Choroid plexus epithelial cell (primary cell): ENCODE data around the gene SYNE3.

Source experiments
- DNase-seq: peaks from one replicate; pipeline ENCODE4 v3.0.0-alpha.2; 2010; ENCODE audit warnings: low read depth
- H3K4me3 ChIP-seq: 2 replicates; pipeline ENCODE4 v1.5.1; 2011; ENCODE audit warnings: low read depth, mild to moderate bottlenecking, control low read depth, low read length, moderate library complexity
- TF ChIP-seq, protein P1 (sequence below): conservative IDR thresholded peaks from 2 replicates; pipeline ENCODE4 v1.5.1; 2011; ENCODE audit warnings: low read depth, mild to moderate bottlenecking, control low read depth, inconsistent platforms, low read length, moderate library complexity

Gene SYNE3

GRCh38 chr14:95478818-95479217, 37.6 kb downstream of the SYNE3 start:
- TF ChIP-seq, protein P1, sequence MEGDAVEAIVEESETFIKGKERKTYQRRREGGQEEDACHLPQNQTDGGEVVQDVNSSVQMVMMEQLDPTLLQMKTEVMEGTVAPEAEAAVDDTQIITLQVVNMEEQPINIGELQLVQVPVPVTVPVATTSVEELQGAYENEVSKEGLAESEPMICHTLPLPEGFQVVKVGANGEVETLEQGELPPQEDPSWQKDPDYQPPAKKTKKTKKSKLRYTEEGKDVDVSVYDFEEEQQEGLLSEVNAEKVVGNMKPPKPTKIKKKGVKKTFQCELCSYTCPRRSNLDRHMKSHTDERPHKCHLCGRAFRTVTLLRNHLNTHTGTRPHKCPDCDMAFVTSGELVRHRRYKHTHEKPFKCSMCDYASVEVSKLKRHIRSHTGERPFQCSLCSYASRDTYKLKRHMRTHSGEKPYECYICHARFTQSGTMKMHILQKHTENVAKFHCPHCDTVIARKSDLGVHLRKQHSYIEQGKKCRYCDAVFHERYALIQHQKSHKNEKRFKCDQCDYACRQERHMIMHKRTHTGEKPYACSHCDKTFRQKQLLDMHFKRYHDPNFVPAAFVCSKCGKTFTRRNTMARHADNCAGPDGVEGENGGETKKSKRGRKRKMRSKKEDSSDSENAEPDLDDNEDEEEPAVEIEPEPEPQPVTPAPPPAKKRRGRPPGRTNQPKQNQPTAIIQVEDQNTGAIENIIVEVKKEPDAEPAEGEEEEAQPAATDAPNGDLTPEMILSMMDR: no peak
- DNase-seq: no peak
- H3K4me3 ChIP-seq: no peak overlapping the region

- TF ChIP-seq, protein P1: no peak
- DNase-seq: no peak
- H3K4me3 ChIP-seq: no peak overlapping the region
Measured at GRCh38 chr14:95478309-95478708, 38.1 kb downstream of the SYNE3 start.

DNA sequence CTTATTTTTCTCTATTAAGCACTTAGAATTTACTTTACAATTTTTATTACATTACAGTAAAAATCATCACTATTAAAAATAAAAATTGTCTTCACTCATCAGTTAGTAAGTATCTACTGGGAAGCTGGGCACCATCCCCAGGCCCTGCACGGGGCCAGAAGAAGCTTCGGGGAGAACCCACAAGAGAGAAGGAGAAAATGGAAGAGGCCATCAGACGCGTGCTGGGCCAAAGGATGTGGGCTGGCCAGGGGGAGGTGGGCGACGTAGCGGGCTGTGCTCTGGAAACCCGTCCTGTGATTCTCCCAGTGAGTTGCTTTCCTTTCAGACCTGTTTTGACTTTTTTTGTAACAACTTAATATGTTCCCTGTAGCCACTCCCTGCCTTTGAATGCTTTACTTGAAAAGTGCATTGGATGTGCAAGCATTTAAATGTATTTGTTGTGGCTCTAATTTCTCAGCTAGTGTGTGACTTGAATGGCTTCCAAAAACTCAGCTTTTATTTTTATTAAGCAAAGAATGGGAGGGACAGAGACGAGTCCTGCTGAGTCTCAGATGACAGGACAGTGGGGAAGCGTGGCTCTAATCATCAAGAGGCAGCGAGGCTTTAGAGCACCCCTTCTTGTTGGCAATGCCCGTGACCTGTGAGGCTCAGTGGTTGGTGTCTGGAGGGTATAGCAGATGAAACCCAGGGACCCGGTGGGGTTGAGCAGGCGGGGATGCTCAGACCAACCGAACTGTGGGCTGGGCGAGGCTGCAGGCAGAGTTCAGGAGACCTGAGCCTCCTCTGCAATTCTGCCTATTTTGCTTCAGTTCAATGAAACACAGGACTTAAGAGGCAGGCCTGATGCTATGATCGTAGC, 38.8 kb downstream of the SYNE3 start:
- no peak overlapping the region for H3K4me3 ChIP-seq
- TF ChIP-seq, protein P1: no peak
- DNase-seq: no peak

DNA sequence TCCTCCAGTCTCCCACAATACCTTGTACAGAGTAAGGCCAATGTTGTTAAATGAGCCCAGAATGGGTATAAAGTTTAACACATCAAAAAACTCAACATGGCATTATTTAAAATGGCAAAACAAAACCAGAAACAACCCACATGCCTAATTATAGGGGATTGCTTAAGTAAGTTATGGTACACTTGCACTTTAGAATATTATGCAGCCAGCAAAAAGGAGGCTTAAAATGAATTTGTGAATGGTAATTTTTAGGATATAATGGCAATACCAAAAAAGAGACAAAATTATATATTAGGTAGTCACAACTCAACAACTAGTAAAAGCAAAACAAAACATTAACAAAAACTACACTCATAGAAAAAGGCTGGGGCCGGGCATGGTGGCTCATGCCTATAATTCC, 39.7 kb downstream of the SYNE3 start:
- no peak overlapping the region for H3K4me3 ChIP-seq
- TF ChIP-seq, protein P1: no peak
- DNase-seq: no peak

DNA sequence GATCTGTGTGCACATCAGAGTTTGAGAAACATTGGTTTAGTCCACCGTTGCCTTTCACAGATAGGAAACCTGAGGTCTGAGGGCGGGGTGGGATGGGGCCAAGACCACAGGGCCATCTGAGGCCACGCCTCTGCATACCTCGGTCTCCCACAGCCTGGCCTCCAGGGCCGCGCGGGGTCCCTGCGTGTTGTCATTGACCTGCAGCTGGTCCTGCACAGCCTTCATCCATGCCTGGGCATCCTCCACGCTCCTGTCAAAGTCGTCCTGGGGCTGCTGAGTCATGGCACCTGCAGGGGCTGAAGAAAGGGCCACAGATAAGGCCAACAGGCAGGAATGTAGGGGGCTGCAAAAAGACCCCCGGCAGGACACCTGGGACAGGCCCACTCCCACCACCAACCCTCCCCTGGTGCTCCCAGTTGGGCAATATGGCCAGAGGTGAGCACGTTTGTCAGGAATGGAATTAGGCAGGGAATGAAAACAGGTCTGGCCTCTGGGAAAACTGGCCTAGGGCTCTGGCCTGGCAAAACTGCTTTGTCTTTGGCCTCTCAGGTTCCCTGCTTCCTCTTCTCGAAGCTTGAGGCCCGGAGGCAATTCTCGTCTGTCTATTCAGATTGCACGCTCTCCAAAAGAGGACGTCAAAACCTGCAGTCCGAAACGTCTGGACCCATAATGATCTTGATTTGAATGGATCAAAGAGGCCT, 40.8 kb downstream of the SYNE3 start:
- H3K4me3 ChIP-seq: no peak overlapping the region
- TF ChIP-seq, protein P1: no peak
- DNase-seq: no peak

- DNase-seq: no peak
- TF ChIP-seq, protein P1: no peak
- H3K4me3 ChIP-seq: no peak overlapping the region
Measured at GRCh38 chr14:95474941-95475340, 41.5 kb downstream of the SYNE3 start.
